Measurements from ENCODE around the gene NUDT16. TPM values are rescaled to one million over a fixed set of nuclear protein-coding genes. Genes with fewer than 3 reads are reported as not detected.

NUDT16 gene
- total RNA-seq, 2 experiments from 2014 or later: 5.1 to 5.5 TPM

GRCh38 chr3:131393868-131394267, 12.3 kb downstream of the NUDT16 start:
- H3K4me1 Mint-ChIP-seq (ENCODE audit: low read depth): no peaks in the 10 kb centered on the region
- H3K27me3 Mint-ChIP-seq: peaks cover 4% of the 10 kb centered on the region
- ATAC-seq (no peak), DNase-seq (no peak)
- H3K27ac Mint-ChIP-seq: no peak overlapping the region
- no peaks in the 10 kb centered on the region for H3K36me3 Mint-ChIP-seq (ENCODE audit: low read depth)
- TF ChIP-seq CTCF (IDR thresholded peaks at IDR 0.05): no peak
- CTCF ChIA-PET: no interaction called here
- intact Hi-C loops (cut with micrococcal nuclease): no loop called here
- no peaks in the 10 kb centered on the region for H3K9me3 Mint-ChIP-seq
- no peak overlapping the region for H3K4me3 Mint-ChIP-seq
- POLR2A ChIA-PET: no interaction called here

- H3K4me1 Mint-ChIP-seq (ENCODE audit: low read depth): no peaks in the 10 kb centered on the region
- H3K9me3 Mint-ChIP-seq: no peaks in the 10 kb centered on the region
- no peak overlapping the region for H3K4me3 Mint-ChIP-seq
- no peak for ATAC-seq
- no peak for DNase-seq
- intact Hi-C loops (cut with micrococcal nuclease): no loop called here
- H3K36me3 Mint-ChIP-seq (ENCODE audit: low read depth): no peaks in the 10 kb centered on the region
- CTCF ChIA-PET: no interaction called here
- POLR2A ChIA-PET: no interaction called here
- no peak overlapping the region for H3K27ac Mint-ChIP-seq
- no peak for TF ChIP-seq CTCF (IDR thresholded peaks at IDR 0.05)
- peaks cover 4% of the 10 kb centered on the region for H3K27me3 Mint-ChIP-seq
Measured at GRCh38 chr3:131394400-131394799, 12.8 kb downstream of the NUDT16 start.

GRCh38 chr3:131396170-131396569, 14.6 kb downstream of the NUDT16 start:
- TF ChIP-seq CTCF (IDR thresholded peaks at IDR 0.05): no peak
- CTCF ChIA-PET: no interaction called here
- H3K27ac Mint-ChIP-seq: no peak overlapping the region

GRCh38 chr3:131397889-131398288, 16.3 kb downstream of the NUDT16 start:
- Mint-ChIP-seq H3K9me3 (no peaks in the 10 kb centered on the region), H3K4me3 (no peak overlapping the region), H3K27ac (no peak overlapping the region), H3K27me3 (peaks cover 4% of the 10 kb centered on the region), H3K36me3 (ENCODE audit: low read depth) (no peaks in the 10 kb centered on the region), H3K4me1 (ENCODE audit: low read depth) (peaks cover 2% of the 10 kb centered on the region)
- ATAC-seq (no peak), DNase-seq (no peak)
- TF ChIP-seq CTCF (IDR thresholded peaks at IDR 0.05): no peak
- ChIA-PET POLR2A (no interaction called here), CTCF (no interaction called here)
- intact Hi-C loops (cut with micrococcal nuclease): no loop called here

More at GRCh38 chr3:131396170-131396569, 14.6 kb downstream of the NUDT16 start:
- intact Hi-C loops (cut with micrococcal nuclease): no loop called here
- no peaks in the 10 kb centered on the region for H3K9me3 Mint-ChIP-seq
- H3K4me3 Mint-ChIP-seq: no peak overlapping the region
- H3K36me3 Mint-ChIP-seq (ENCODE audit: low read depth): no peaks in the 10 kb centered on the region
- peaks cover 4% of the 10 kb centered on the region for H3K27me3 Mint-ChIP-seq
- no peak for DNase-seq
- POLR2A ChIA-PET: no interaction called here
- ATAC-seq: no peak
- H3K4me1 Mint-ChIP-seq (ENCODE audit: low read depth): no peaks in the 10 kb centered on the region

GRCh38 chr3:131401978-131402377, 20.4 kb downstream of the NUDT16 start:
- TF ChIP-seq CTCF (IDR thresholded peaks at IDR 0.05): no peak
- Mint-ChIP-seq H3K4me1 (ENCODE audit: low read depth) (peaks cover 2% of the 10 kb centered on the region), H3K4me3 (no peak overlapping the region), H3K36me3 (ENCODE audit: low read depth) (peaks cover 3% of the 10 kb centered on the region), H3K27ac (no peak overlapping the region), H3K27me3 (peaks cover 7% of the 10 kb centered on the region), H3K9me3 (no peaks in the 10 kb centered on the region)
- POLR2A ChIA-PET: interaction anchor here (1.4 kb wide), 1 partner anchor 21 kb away, joined by 3 read pairs; the partner anchor contains the start of gene NUDT16
- intact Hi-C loops (cut with micrococcal nuclease): no loop called here
- ATAC-seq (no peak), DNase-seq (no peak)
- CTCF ChIA-PET: interaction anchor here (0.8 kb wide), 1 partner anchor 311 kb away, joined by 3 read pairs; no protein-coding TSS in a partner anchor

All from activated CD8-positive, alpha-beta T cell treated with anti-CD3 and anti-CD28 coated beads for 36 hours (primary cell).